CD14-positive monocyte (primary cell): Measurements from ENCODE around the gene ANKLE1. TPM values are rescaled to one million over a fixed set of nuclear protein-coding genes. Genes with fewer than 3 reads are reported as not detected.
A peak's percentile ranks its signal among the peaks of the same experiment; 100 is the strongest.

Experiments
- DNase-seq, 3 donors: peaks; one replicate each; pipeline ENCODE4 v3.0.0-alpha.2; 2011 to 2022
- H2AFZ ChIP-seq: 2 replicates; pipeline ENCODE4 v1.6.0; 2012; ENCODE audit warnings: mild to moderate bottlenecking, low read depth, low read length, inconsistent platforms; ENCODE audit not compliant: insufficient read depth, poor library complexity, severe bottlenecking
- H3K27ac ChIP-seq, 2 donors: 1 replicate in 1 of 2; 2 replicates in 1 of 2; pipeline ENCODE4 v1.5.1; 2012 to 2013; ENCODE audit warnings: low read length in 2 of 2, control low read depth in 1 of 2, inconsistent platforms in 1 of 2, low read depth in 1 of 2, mild to moderate bottlenecking in 1 of 2
- H3K27me3 ChIP-seq, 2 donors: one replicate each; pipeline versions ENCODE4 v1.6.0 to v1.6.1; 2011 to 2013; ENCODE audit warnings: low read length in 2 of 2; ENCODE audit not compliant: control insufficient read depth in 2 of 2, insufficient read depth in 2 of 2
- H3K36me3 ChIP-seq, 2 donors: replicated peaks in 1 of 2; 1 replicate in 1 of 2; 2 replicates in 1 of 2; pipeline versions ENCODE4 v1.5.1 to v1.6.1; 2012 to 2013; ENCODE audit warnings: low read length in 2 of 2, control low read depth in 1 of 2, inconsistent platforms in 1 of 2, mild to moderate bottlenecking in 1 of 2; ENCODE audit not compliant: insufficient read depth in 2 of 2, control insufficient read depth in 1 of 2
- H3K4me1 ChIP-seq, 2 donors: 1 replicate in 1 of 2; 2 replicates in 1 of 2; pipeline versions ENCODE4 v1.5.1 to v1.6.1; 2012 to 2013; ENCODE audit warnings: low read length in 2 of 2, control low read depth in 1 of 2, inconsistent platforms in 1 of 2, mild to moderate bottlenecking in 1 of 2, moderate library complexity in 1 of 2; ENCODE audit not compliant: insufficient read depth in 2 of 2, control insufficient read depth in 1 of 2
- H3K4me2 ChIP-seq: replicated peaks from 2 replicates; pipeline ENCODE3; 2012; ENCODE audit warnings: low read length, moderate library complexity, mild to moderate bottlenecking; ENCODE audit not compliant: poor library complexity, severe bottlenecking; ENCODE audit errors: extremely low read depth
- H3K4me3 ChIP-seq, 3 experiments: fragments of 200-600 bp in 1 of 3; sonication (generic) in 1 of 3; replicated peaks in 1 of 3; 1 replicate in 2 of 3; 2 replicates in 1 of 3; pipeline ENCODE4 v1.5.1; 2011 to 2013; ENCODE audit warnings: low read length in 3 of 3, mild to moderate bottlenecking in 3 of 3, control low read depth in 2 of 3, low read depth in 2 of 3, inconsistent platforms in 1 of 3, moderate library complexity in 1 of 3
- H3K79me2 ChIP-seq: 2 replicates; pipeline ENCODE4 v1.6.0; 2012; ENCODE audit warnings: mild to moderate bottlenecking, control low read depth, inconsistent platforms, low read length, moderate library complexity; ENCODE audit not compliant: insufficient read depth
- H3K9ac ChIP-seq: 2 replicates; pipeline ENCODE4 v1.6.0; 2017; ENCODE audit warnings: low read length, mild to moderate bottlenecking; ENCODE audit not compliant: insufficient read depth, poor library complexity, severe bottlenecking
- H3K9me3 ChIP-seq, 2 donors: replicated peaks in 1 of 2; 1 replicate in 1 of 2; 2 replicates in 1 of 2; pipeline versions ENCODE4 v1.5.1 to v1.6.1; 2012 to 2013; ENCODE audit warnings: low read length in 2 of 2, control low read depth in 1 of 2; ENCODE audit not compliant: control insufficient read depth in 1 of 2, insufficient read depth in 1 of 2
- H4K20me1 ChIP-seq: 2 replicates; pipeline ENCODE4 v1.6.0; 2012; ENCODE audit warnings: mild to moderate bottlenecking, low read length, control low read depth, moderate library complexity; ENCODE audit not compliant: insufficient read depth
- H3K27ac Mint-ChIP-seq, 7 donors: one replicate each; pipeline ENCODE4 v1.8.0; 2020; ENCODE audit warnings: mild to moderate bottlenecking in 7 of 7, mixed read lengths in 7 of 7, moderate library complexity in 6 of 7, inconsistent platforms in 2 of 7
- H3K27me3 Mint-ChIP-seq, 3 donors: one replicate each; pipeline ENCODE4 v1.8.0; 2021 to 2022; ENCODE audit warnings: low read depth in 3 of 3, mild to moderate bottlenecking in 3 of 3, mixed read lengths in 3 of 3, moderate library complexity in 3 of 3, inconsistent platforms in 1 of 3
- H3K36me3 Mint-ChIP-seq, 2 donors: one replicate each; pipeline ENCODE4 v1.8.0; 2020; ENCODE audit warnings: mixed read lengths in 2 of 2, inconsistent platforms in 1 of 2, mild to moderate bottlenecking in 1 of 2
- H3K4me1 Mint-ChIP-seq: one replicate; pipeline ENCODE4 v1.8.0; 2020; ENCODE audit warnings: mild to moderate bottlenecking, mixed read lengths
- H3K4me3 Mint-ChIP-seq, 2 donors: one replicate each; pipeline ENCODE4 v1.8.0; 2020; ENCODE audit warnings: mild to moderate bottlenecking in 2 of 2, mixed read lengths in 2 of 2, moderate library complexity in 1 of 2
- H3K9me3 Mint-ChIP-seq, 7 donors: one replicate each; pipeline ENCODE4 v1.8.0; 2020 to 2022; ENCODE audit warnings: mixed read lengths in 7 of 7, mild to moderate bottlenecking in 6 of 7, moderate library complexity in 6 of 7, inconsistent platforms in 2 of 7
- CTCF ChIP-seq: fragments of 200-600 bp; IDR thresholded peaks from one replicate; pipeline ENCODE4 v1.8.0; 2022; ENCODE audit warnings: antibody characterized with exemption, mild to moderate bottlenecking
- WGBS: methylation state at CpG from one replicate; pipeline ENCODE4 v1.1.5; 2013; ENCODE audit warnings: missing lambda C conversion rate; ENCODE audit not compliant: insufficient coverage; 5-methylcytosine and 5-hydroxymethylcytosine counted together
- intact Hi-C, 2 donors: fragments of 100-400 bp; cut with micrococcal nuclease; formaldehyde crosslinking; loops; one replicate each; pipeline versions ENCODE4 v1.15.0 to v1.15.1; 2023
- polyA plus RNA-seq, 3 donors: library from polyadenylated mRNA; depleted of rRNA in 1 of 3; unstranded in 2 of 3; stranded (reverse) in 1 of 3; fragments of 300-500 nt in 2 of 3; fragments of >200 nt in 1 of 3; fragmentation: Illumina TruSeq in 2 of 3; gene quantifications; 1 replicate in 2 of 3; 2 replicates in 1 of 3; pipeline ENCODE4 v1.2.3, GENCODE V29; 2012 to 2021

The ANKLE1 gene
- polyA plus RNA-seq, 3 donors, result 1.3 to 8.5 (median 2.2) TPM

- peaks cover 33% of the 10 kb centered on the region for H4K20me1 ChIP-seq
- Mint-ChIP-seq H3K4me3 (peak overlapping the region; percentile 39 to 64), H3K4me1 (peaks cover 20% of the 10 kb centered on the region), H3K9me3 (peaks cover 0 to 14% (median 10%) of the 10 kb centered on the region in 7 donors), H3K27me3 (peaks cover 23 to 48% (median 24%) of the 10 kb centered on the region in 3 donors), H3K27ac (no peak overlapping the region), H3K36me3 (peaks cover 24 to 48% of the 10 kb centered on the region in 2 donors)
- H2AFZ ChIP-seq, result peak overlapping the region; percentile 75
- peaks cover 8 to 13% of the 10 kb centered on the region in 2 donors for H3K36me3 ChIP-seq
- no peak for TF ChIP-seq CTCF
- peak overlapping the region; percentile 40 for H3K9ac ChIP-seq
- H3K79me2 ChIP-seq, result no peaks in the 10 kb centered on the region
- peak overlapping the region; percentile 78 for H3K4me2 ChIP-seq
- peaks cover 0 to 12% of the 10 kb centered on the region in 2 donors for H3K9me3 ChIP-seq
- peaks cover 11 to 28% of the 10 kb centered on the region in 2 donors for H3K27me3 ChIP-seq
- intact Hi-C loops, result no loop called here
- peak overlapping the region in 1 of 3 experiments; percentile 71 for H3K4me3 ChIP-seq
- 4% methylated on average over 69 of the region's 94 CpGs for WGBS
- H3K27ac ChIP-seq, result no peak overlapping the region
- peaks cover 26 to 39% of the 10 kb centered on the region in 2 donors for H3K4me1 ChIP-seq
- peak in 1 of 3 donors; percentile 11 for DNase-seq
Measured at GRCh38 chr19:17328517-17329365, 47.0 kb downstream of the ANKLE1 start.

GRCh38 chr19:17329366-17330261, 47.9 kb downstream of the ANKLE1 start:
- Mint-ChIP-seq H3K9me3 (peaks cover 0 to 14% (median 10%) of the 10 kb centered on the region in 7 donors), H3K36me3 (peaks cover 24 to 48% of the 10 kb centered on the region in 2 donors), H3K4me1 (peaks cover 23% of the 10 kb centered on the region), H3K27ac (no peak overlapping the region), H3K4me3 (peak overlapping the region in 1 of 2 donors; percentile 78), H3K27me3 (peaks cover 23 to 44% (median 24%) of the 10 kb centered on the region in 3 donors)
- Histone ChIP-seq H3K4me2 (peak overlapping the region; percentile 78), H3K9me3 (peaks cover 0 to 12% of the 10 kb centered on the region in 2 donors), H3K4me3 (peak overlapping the region in 1 of 3 experiments; percentile 40), H2AFZ (no peak overlapping the region), H3K27me3 (peaks cover 11 to 28% of the 10 kb centered on the region in 2 donors), H3K79me2 (peaks cover 4% of the 10 kb centered on the region), H3K27ac (no peak overlapping the region), H3K9ac (peak overlapping the region; percentile 40), H3K36me3 (peaks cover 8 to 13% of the 10 kb centered on the region in 2 donors), H4K20me1 (peaks cover 28% of the 10 kb centered on the region), H3K4me1 (peaks cover 23 to 40% of the 10 kb centered on the region in 2 donors)
- WGBS, result 64% methylated on average over 44 of the region's 51 CpGs
- TF ChIP-seq CTCF, result no peak
- DNase-seq, result no peak
- intact Hi-C loops, result no loop called here
